Activated naive CD4-positive, alpha-beta T cell (primary cell): ENCODE results near the gene FSIP1.
A peak's percentile ranks its signal among the peaks of the same experiment; 100 is the strongest.

Experiments used
- DNase-seq, 4 experiments: peaks; one replicate each; lab custom pipeline; 2025; lab: John Stamatoyannopoulos, UW

FSIP1 gene

GRCh38 chr15:39645138-39645975, 137.3 kb downstream of the FSIP1 start:
- no peak for DNase-seq

- no peak for DNase-seq
Measured at GRCh38 chr15:39644136-39644535, 138.5 kb downstream of the FSIP1 start.

GRCh38 chr15:39643727-39644126, 138.9 kb downstream of the FSIP1 start:
- DNase-seq = no peak

DNA sequence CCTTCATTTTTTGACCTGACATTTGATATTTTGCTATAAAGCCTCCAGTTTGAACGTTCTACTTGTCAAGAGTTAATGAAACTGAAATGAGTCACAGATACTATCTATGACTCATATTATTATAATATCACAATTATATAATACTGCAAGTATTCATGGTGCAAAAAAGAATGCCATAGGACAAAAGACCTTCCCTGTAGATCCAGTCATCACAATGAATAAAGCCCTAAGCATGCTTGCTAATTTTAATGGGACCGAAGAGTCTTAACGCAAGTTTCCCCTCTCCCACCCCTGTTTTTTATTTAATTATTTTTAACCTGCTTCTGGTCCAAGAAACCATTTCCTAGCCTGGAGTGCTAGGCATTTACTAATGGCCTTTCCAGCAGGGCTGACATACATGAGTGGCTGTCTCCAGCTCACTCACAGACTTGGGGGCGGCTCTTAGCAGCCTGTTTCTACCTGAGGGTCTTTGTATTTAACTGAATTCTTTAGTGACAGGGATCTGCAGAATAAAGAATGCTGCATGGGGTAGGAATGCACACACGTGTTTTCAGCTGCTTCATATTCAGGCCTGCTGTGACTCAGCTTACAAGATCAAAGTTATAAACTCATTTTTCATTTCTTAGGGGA, 140.5 kb downstream of the FSIP1 start:
- no peak for DNase-seq

GRCh38 chr15:39641191-39641889, 141.3 kb downstream of the FSIP1 start:
- no peak for DNase-seq

DNA sequence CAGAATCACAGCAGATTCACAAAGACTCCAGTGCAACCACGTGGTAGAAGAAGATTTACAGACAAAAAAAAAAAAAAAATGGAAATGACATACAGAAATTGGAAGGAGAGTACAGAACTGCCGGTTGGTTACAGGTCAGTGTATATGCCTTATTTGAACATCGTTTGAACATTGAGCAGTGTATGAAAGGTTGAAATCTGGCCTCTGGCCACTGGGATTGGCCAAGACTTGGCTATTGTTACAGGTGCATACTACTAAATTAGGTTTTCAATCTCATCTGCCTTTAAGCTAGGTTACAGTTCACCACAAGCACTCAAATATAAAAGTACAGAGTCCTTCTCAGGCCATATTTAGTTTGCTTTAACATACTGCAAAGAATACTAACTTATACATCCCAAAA, 142.0 kb downstream of the FSIP1 start:
- DNase-seq = no peak

GRCh38 chr15:39639037-39639436, 143.6 kb downstream of the FSIP1 start:
- DNase-seq = no peak

- no peak for DNase-seq
Measured at GRCh38 chr15:39638041-39638440, 144.6 kb downstream of the FSIP1 start.

DNA sequence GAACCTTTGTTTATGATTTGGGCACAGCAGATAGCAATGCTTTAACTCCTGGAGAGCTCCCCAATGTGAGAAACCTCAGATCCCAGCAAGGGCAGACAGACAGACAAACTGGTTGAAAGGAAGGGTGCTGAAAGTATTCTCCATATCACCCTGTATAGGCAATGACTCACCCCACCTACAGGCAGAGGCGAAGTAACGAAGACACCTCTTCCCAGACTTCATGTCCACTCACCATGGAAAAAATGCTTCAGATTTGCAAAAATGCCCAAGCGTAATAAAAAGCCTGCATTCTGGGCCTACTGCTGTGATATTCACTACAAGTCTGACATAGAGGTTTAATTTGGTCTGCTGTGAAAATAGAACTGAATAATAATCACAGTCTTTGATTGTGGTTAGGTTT, 151.3 kb downstream of the FSIP1 start:
- DNase-seq = no peak

DNA sequence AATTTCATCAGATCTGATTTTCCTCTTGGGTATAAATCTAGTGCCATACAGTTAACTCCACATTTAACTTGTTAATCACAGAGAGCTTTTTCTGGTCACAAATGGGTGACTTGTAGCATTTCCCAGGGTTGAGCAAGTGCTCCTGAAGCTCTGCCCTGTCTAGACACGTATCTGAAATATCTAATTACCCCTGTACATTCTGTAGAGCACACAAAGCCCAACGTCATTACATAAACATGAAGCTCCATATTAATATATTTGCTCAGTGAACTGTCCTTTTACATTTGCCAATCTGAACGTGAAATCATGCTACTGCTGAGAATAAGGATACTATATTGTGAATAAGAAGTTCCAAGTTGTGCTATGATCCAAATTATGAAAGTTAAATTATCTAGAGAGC, 152.7 kb downstream of the FSIP1 start:
- DNase-seq = no peak

- DNase-seq = peak in 1 of 4 experiments; percentile 17
Measured at GRCh38 chr15:39629371-39629770, 153.3 kb downstream of the FSIP1 start.

GRCh38 chr15:39628546-39629257, 153.9 kb downstream of the FSIP1 start:
- no peak for DNase-seq

DNA sequence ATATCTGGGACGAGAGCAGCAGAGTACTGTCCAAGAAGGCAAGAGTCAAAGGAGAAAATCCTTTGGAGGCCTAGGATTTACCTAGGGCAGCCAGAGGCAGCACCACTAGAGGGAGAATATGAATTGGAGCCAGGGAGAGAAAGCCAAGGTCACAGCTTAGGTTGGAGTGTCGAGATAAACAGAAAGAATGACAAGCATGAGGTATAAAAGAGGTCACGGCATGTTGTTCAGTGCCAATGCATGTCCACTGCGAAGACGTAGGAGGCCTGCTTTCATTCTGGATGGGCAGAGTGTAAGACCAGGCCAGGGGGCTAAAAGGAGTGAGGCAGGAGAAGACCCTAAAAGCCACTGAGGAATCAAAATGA, 154.5 kb downstream of the FSIP1 start:
- DNase-seq = no peak

DNA sequence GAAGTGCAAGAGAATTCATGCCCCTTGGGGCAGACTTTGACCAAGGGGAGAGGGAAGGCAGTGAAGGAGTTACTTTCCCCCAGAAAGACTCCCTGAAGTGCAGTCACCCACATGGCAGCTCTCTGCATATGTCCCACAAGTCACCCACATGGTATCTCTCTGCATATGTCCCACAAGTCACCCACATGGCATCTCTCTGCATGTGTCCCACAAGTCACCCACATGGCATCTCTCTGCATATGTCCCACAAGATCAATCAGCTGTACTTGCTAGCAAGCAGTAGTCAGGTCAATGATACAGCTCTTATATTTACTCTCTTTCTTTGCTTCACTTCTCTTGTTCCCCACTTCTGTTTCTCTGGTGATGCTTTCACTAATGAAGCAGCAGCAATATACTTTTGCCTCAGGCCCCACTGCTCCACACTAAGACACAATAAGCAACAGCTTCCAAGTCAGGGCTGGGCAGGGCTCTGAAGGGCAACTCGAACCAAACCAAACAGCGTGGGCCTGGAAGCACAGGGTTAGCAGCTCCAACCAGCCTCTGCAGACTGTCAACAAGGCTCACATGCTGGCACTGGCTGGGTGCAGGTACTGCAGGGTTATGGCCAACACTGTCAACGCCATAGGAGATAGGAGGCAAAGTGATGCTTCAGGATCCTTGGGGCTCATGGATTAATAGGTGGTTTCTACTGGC, 155.0 kb downstream of the FSIP1 start:
- no peak for DNase-seq

GRCh38 chr15:39625856-39626255, 156.8 kb downstream of the FSIP1 start:
- DNase-seq = no peak

- no peak for DNase-seq
Measured at GRCh38 chr15:39625451-39625850, 157.2 kb downstream of the FSIP1 start.

- no peak for DNase-seq
Measured at GRCh38 chr15:39624806-39625205, 157.8 kb downstream of the FSIP1 start.

- no peak for DNase-seq
Measured at GRCh38 chr15:39623529-39623931, 159.1 kb downstream of the FSIP1 start.

DNA sequence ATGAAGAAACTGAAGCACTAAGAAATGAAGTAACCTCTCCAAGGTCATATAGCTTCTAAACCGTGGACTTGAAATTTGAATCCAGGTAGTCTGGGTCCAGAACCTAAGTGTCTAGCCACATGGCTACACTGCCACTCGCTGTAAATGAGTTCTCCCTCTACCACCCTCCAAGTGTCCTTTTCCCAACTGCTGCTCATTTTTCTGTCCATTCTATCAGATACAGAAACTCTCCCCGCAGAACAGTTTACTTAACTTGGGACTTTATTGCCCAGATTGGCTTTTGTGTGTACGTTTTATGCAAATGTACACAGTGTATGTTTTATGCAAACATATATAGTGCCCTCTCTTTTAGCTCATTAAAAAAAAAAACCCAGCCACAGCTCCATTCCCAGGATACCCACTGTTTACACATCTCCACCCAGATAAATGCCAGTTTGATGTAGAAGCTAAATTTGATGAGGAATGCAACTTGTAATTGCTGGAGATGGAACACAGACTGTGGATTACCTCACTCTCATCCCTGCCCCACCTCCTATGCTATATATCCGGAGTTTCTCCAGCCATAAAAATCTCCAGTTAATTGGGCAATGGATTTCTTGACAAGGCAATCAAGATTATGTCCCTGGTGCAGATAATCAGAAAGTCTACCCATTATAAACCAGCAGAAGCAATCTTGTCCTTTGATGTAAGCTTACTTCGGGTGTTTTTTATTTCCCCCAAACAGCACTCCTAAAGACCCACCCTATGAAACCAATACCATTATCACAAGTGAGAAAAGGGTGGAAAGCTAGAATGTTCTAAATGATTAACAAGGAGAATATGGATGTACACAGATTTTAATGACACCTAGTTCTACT, 159.8 kb downstream of the FSIP1 start:
- DNase-seq = no peak

- DNase-seq = no peak
Measured at GRCh38 chr15:39621976-39622375, 160.7 kb downstream of the FSIP1 start.

- no peak for DNase-seq
Measured at GRCh38 chr15:39621210-39621609, 161.4 kb downstream of the FSIP1 start.
